Kidney (tissue), 14 donors: ENCODE data around the gene SRCIN1. TPM values are rescaled to one million over a fixed set of nuclear protein-coding genes. Genes with fewer than 3 reads are reported as not detected.

Experiments used
- DNase-seq, 5 donors: peaks; one replicate each; pipeline ENCODE4 v3.0.0-alpha.2; 2013 to 2020
- FAIRE-seq: peaks from 2 replicates; lab custom pipeline; 2012; peaks lifted over from hg19 to GRCh38; lab: Jason Lieb, UNC
- H3K27ac ChIP-seq, 2 donors: one replicate each; pipeline ENCODE4 v1.7.0; 2013; ENCODE audit warnings: low read depth in 2 of 2, low read length in 2 of 2, inconsistent platforms in 1 of 2
- H3K27me3 ChIP-seq: one replicate; pipeline ENCODE4 v1.7.1; 2013; ENCODE audit warnings: low read length, inconsistent platforms; ENCODE audit not compliant: control insufficient read depth, insufficient read depth
- H3K36me3 ChIP-seq, 3 donors: one replicate each; pipeline versions ENCODE4 v1.7.0 to v1.7.1; 2013; ENCODE audit warnings: low read length in 3 of 3, control low read depth in 1 of 3, inconsistent platforms in 1 of 3; ENCODE audit not compliant: insufficient read depth in 3 of 3, control insufficient read depth in 2 of 3
- H3K4me1 ChIP-seq, 3 donors: one replicate each; pipeline versions ENCODE4 v1.7.0 to v1.7.1; 2013; ENCODE audit warnings: low read length in 3 of 3, inconsistent platforms in 1 of 3, low read depth in 1 of 3; ENCODE audit not compliant: control insufficient read depth in 2 of 3, insufficient read depth in 2 of 3
- H3K4me3 ChIP-seq, 3 donors: one replicate each; pipeline versions ENCODE4 v1.7.0 to v1.8.1; 2013; ENCODE audit warnings: low read length in 3 of 3, control low read depth in 1 of 3, inconsistent platforms in 1 of 3
- H3K9ac ChIP-seq, 3 donors: one replicate each; pipeline versions ENCODE4 v1.7.0 to v1.7.1; 2013; ENCODE audit warnings: low read length in 3 of 3, control low read depth in 1 of 3, inconsistent platforms in 1 of 3
- H3K9me3 ChIP-seq, 3 donors: one replicate each; pipeline versions ENCODE4 v1.7.0 to v1.7.1; 2013; ENCODE audit warnings: low read length in 3 of 3, control low read depth in 1 of 3, inconsistent platforms in 1 of 3; ENCODE audit not compliant: control insufficient read depth in 2 of 3, insufficient read depth in 1 of 3
- CTCF ChIP-seq: IDR thresholded peaks from 3 replicates; pipeline ENCODE4 v1.5.1; 2012; ENCODE audit warnings: mild to moderate bottlenecking, moderate library complexity, borderline replicate concordance; ENCODE audit not compliant: insufficient read depth; ENCODE audit errors: extremely low read depth
- intact Hi-C: fragments of 100-400 bp; cut with DNase I; formaldehyde crosslinking; loops from one replicate; pipeline ENCODE4 v1.11.1; 2022
- polyA plus RNA-seq: library from polyadenylated mRNA; stranded (reverse); fragments of 350-450 nt; fragmentation: Illumina TruSeq; extraction: RNeasy Lipid Tissue Mini Kit (QIAGEN cat#74804); gene quantifications from one replicate; pipeline ENCODE4 v1.2.3, GENCODE V29; 2014; ENCODE audit warnings: low read depth, low replicate concordance; ENCODE audit not compliant: insufficient read depth
- total RNA-seq: library from RNA; stranded (reverse); fragmentation: NEBNext Ultra II Directional; extraction: Animal tissue kit (Norgen Biotek cat#: 25700); gene quantifications from one replicate; pipeline ENCODE4 v1.2.1, GENCODE V29; 2021
- donor health status: control.
- donor health status: control.
- donor health status: control.
- donor health status: control.
- donor health status: control.
- donor health status: DM: yes; HTN: yes; CAD: no.
- donor health status: Normal renal cell carcinoma (clear cell type).

Gene SRCIN1
- total and polyA plus RNA-seq, 2 donors from 2014 or later: 0.34 to 6.1 TPM

GRCh38 chr17:38605411-38605840 lies 326 bp downstream of the SRCIN1 start:
- no peak for FAIRE-seq
- intact Hi-C loops: no loop called here
- no peak for TF ChIP-seq CTCF
- Histone ChIP-seq H3K27me3 (peaks cover 6% of the 10 kb centered on the region), H3K9me3 (no peaks in the 10 kb centered on the region), H3K4me3 (no peak overlapping the region), H3K9ac (no peak overlapping the region), H3K4me1 (peaks cover 0 to 10% (median 0%) of the 10 kb centered on the region in 3 donors), H3K36me3 (no peaks in the 10 kb centered on the region), H3K27ac (no peak overlapping the region)
- DNase-seq: peak in 1 of 5 donors; percentile 84

- peaks cover 0 to 10% (median 0%) of the 10 kb centered on the region in 3 donors for H3K4me1 ChIP-seq
- H3K9ac ChIP-seq: no peak overlapping the region
- TF ChIP-seq CTCF: no peak
- intact Hi-C loops: no loop called here
- FAIRE-seq (no peak), DNase-seq (peak in 3 of 5 donors; percentile 57 to 79 (median 60))
- H3K27ac ChIP-seq: no peak overlapping the region
- H3K36me3 ChIP-seq: no peaks in the 10 kb centered on the region
- peaks cover 6% of the 10 kb centered on the region for H3K27me3 ChIP-seq
- no peak overlapping the region for H3K4me3 ChIP-seq
- H3K9me3 ChIP-seq: no peaks in the 10 kb centered on the region
Measured at GRCh38 chr17:38604479-38605403, 1.0 kb downstream of the SRCIN1 start.

GRCh38 chr17:38603786-38604478 lies 1.8 kb downstream of the SRCIN1 start:
- Histone ChIP-seq H3K27ac (no peak overlapping the region), H3K9ac (no peak overlapping the region), H3K9me3 (no peaks in the 10 kb centered on the region), H3K4me3 (no peak overlapping the region), H3K36me3 (no peaks in the 10 kb centered on the region), H3K27me3 (peaks cover 6% of the 10 kb centered on the region), H3K4me1 (peaks cover 0 to 10% (median 0%) of the 10 kb centered on the region in 3 donors)
- no peak for DNase-seq
- TF ChIP-seq CTCF: no peak
- no peak for FAIRE-seq
- intact Hi-C loops: no loop called here
